Heart right ventricle (tissue), 16 donors: ENCODE measurements around the gene R3HDM4. TPM values are rescaled to one million over a fixed set of nuclear protein-coding genes. Genes with fewer than 3 reads are reported as not detected.

Experiments used
- ATAC-seq, 8 donors: fragments of 200-7000 bp; cut with Tn5 transposase; one replicate each; pipeline ENCODE4 v1.9.1; 2020; ENCODE audit warnings: mild to moderate bottlenecking in 8 of 8, moderate library complexity in 8 of 8, moderate number of reproducible peaks in 1 of 8
- DNase-seq, 2 donors: peaks; one replicate each; pipeline ENCODE4 v3.0.0-alpha.2; 2020
- H3K27ac ChIP-seq, 10 donors: fragments of 200-600 bp; sonication (generic) in 2 of 10; one replicate each; pipeline versions ENCODE4 v1.5.0 to v1.8.0; 2020 to 2022; ENCODE audit warnings: mild to moderate bottlenecking in 3 of 10
- H3K27me3 ChIP-seq, 7 donors: fragments of 200-600 bp; one replicate each; pipeline ENCODE4 v1.8.0; 2021 to 2022; ENCODE audit warnings: mild to moderate bottlenecking in 2 of 7
- H3K36me3 ChIP-seq, 9 donors: fragments of 200-600 bp; sonication (generic) in 1 of 9; one replicate each; pipeline versions ENCODE4 v1.5.0 to v1.8.0; 2020 to 2022; ENCODE audit warnings: mild to moderate bottlenecking in 2 of 9
- H3K4me1 ChIP-seq, 9 donors: fragments of 200-600 bp; sonication (generic) in 1 of 9; one replicate each; pipeline versions ENCODE4 v1.5.0 to v1.8.0; 2020 to 2022; ENCODE audit warnings: mild to moderate bottlenecking in 4 of 9
- H3K4me3 ChIP-seq, 10 donors: fragments of 200-600 bp; sonication (generic) in 2 of 10; one replicate each; pipeline versions ENCODE4 v1.5.0 to v1.8.0; 2020 to 2022; ENCODE audit warnings: mild to moderate bottlenecking in 7 of 10, moderate library complexity in 2 of 10
- H3K9me3 ChIP-seq, 11 donors: fragments of 200-600 bp in 10 of 11; sonication (generic) in 2 of 11; one replicate each; pipeline versions ENCODE4 v1.5.0 to v1.8.0; 2013 to 2022; ENCODE audit warnings: mild to moderate bottlenecking in 2 of 11, control low read depth in 1 of 11, moderate library complexity in 1 of 11
- WGBS, 2 donors: extraction: QIAGEN DNeasy Blood & Tissue Kit; methylation state at CpG; one replicate each; pipeline ENCODE4 v1.1.7; 2013; ENCODE audit warnings: inconsistent platforms in 1 of 2; 5-methylcytosine and 5-hydroxymethylcytosine counted together
- intact Hi-C, 10 donors: fragments of 100-400 bp; cut with DNase I; formaldehyde crosslinking; loops; one replicate each; pipeline versions ENCODE4 v1.11.1 to v1.14.2; 2022
- polyA plus RNA-seq, 2 donors: library from polyadenylated mRNA; stranded (reverse); fragments of 200-250 nt; gene quantifications; one replicate each; pipeline ENCODE4 v1.2.3, GENCODE V29; 2013
- total RNA-seq, 10 donors: library from RNA; stranded (reverse); fragmentation: NEBNext Ultra II Directional in 3 of 10; extraction: Animal tissue kit (Norgen Biotek cat#: 25700) in 3 of 10; gene quantifications; one replicate each; pipeline versions ENCODE4 v1.2.1 to v1.2.4, GENCODE V29; 2021 to 2023
- TF ChIP-seq, protein P1 (sequence below), 9 donors: fragments of 200-600 bp; sonication (generic) in 2 of 9; IDR thresholded peaks; one replicate each; pipeline versions ENCODE4 v1.5.0 to v1.8.0; 2021 to 2022; ENCODE audit warnings: antibody characterized with exemption in 9 of 9, mild to moderate bottlenecking in 5 of 9, moderate library complexity in 1 of 9
- donor health status: Arrhythmogenic right ventricular cardiomyopathy.
- donor health status: ischemic (EF 13 %, LVEDD 7.1; RV severe dilation, severe dysfunction).
- donor health status: healthy with polysubstance abuse.
- donor health status: DM: no; HTN: yes; CAD: no.
- donor health status: DM: no; HTN: no; CAD: no.
- donor health status: ischemic (EF 25% LVEDD 6.9; RV normal size, moderate dysfunction).
- donor health status: ischemic (EF 25% LVEDD 5.7; RV mildly dilated, moderate dysfunction).
- donor health status: healthy.
- donor health status: DM: yes; HTN: yes; CAD: no.
- donor health status: Ischemic cardiomyopathy.
- donor health status: ischemic (EF 35%, LVEDD 5.7; RV mildly dilated, moderate dysfunction).
- donor health status: nonischemic (EF 11% LVEDD 7.7; RV severe dilation, severe dysfunction).
- donor health status: DM: yes; HTN: yes; CAD: no.
- donor health status: PGD.
- donor health status: ischemic (EF 29% LVEDD 5.4; RV normal size, mild dysfunction).
- donor health status: nonischemic (EF 23%, LVEDD 6.1; RV moderate dilation, normal function).

Gene R3HDM4
- total and polyA plus RNA-seq, 12 donors, result 16.3 to 49.8 (median 20.8) TPM

DNA sequence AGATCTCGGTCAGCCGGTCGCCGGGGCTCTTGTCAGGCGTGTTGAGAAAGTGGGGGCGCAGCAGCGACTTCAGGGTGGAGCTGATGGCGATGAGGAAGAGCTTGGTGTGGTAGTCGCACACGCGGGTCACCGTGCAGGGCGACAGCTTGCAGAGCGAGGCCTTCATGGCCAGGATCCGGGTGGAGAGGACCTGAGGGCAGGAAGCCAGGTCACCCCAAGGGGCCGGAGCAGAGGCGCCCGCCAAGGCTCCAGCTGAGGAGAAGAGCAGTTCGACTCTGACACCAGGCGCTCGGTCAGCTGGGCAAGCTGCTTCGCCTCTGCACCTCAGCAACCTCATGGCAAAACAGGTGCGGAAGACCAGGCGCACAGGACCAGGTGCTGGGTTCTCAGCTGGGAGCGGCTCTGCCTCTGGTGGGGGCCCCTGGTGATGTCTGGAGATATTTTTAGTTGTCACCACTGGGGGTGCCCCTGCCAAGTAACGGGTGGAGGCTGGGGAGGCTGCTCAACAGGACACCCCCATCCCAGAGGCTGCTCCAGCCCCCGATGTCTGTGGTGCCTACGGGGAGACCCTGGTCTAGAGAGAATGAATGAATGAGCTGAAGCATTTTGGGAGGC lies 37.6 kb downstream of the R3HDM4 start:
- TF ChIP-seq, protein P1, sequence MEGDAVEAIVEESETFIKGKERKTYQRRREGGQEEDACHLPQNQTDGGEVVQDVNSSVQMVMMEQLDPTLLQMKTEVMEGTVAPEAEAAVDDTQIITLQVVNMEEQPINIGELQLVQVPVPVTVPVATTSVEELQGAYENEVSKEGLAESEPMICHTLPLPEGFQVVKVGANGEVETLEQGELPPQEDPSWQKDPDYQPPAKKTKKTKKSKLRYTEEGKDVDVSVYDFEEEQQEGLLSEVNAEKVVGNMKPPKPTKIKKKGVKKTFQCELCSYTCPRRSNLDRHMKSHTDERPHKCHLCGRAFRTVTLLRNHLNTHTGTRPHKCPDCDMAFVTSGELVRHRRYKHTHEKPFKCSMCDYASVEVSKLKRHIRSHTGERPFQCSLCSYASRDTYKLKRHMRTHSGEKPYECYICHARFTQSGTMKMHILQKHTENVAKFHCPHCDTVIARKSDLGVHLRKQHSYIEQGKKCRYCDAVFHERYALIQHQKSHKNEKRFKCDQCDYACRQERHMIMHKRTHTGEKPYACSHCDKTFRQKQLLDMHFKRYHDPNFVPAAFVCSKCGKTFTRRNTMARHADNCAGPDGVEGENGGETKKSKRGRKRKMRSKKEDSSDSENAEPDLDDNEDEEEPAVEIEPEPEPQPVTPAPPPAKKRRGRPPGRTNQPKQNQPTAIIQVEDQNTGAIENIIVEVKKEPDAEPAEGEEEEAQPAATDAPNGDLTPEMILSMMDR (IDR thresholded peaks at IDR 0.05), result no peak
- peaks cover 0 to 64% (median 20%) of the 10 kb centered on the region in 9 donors for H3K36me3 ChIP-seq
- DNase-seq (no peak), ATAC-seq (no peak)
- H3K27me3 ChIP-seq, result no peaks in the 10 kb centered on the region
- intact Hi-C loops, result no loop called here
- WGBS, 2 donors, result 93 to 95% methylated on average over 28 of the region's 28 CpGs
- no peak overlapping the region for H3K4me3 ChIP-seq
- no peak overlapping the region for H3K27ac ChIP-seq
- H3K9me3 ChIP-seq, result no peaks in the 10 kb centered on the region
- H3K4me1 ChIP-seq, result peaks cover 0 to 15% (median 0%) of the 10 kb centered on the region in 9 donors

DNA sequence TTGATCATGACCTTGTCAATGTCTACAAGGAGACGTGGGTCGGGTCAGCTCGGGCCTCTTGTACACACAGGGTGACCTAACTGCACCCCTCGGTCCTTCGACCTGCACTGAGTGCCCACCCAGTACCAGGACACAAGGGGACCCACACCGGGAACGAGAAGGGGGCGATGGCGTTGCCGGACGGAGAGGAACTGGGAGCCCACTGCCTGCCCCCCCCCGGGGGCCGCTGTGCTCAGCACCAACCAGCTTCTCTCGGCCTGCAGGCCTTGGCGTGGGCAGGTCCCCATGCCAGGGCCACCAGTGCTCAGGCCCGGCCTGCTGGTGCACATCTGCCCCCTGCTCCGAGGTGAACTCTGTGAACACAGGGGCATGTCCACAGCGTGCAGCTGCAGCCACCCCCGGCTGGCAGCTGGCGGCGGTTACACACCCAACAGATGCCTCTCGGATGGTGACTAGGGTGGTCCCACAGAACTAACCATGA lies 39.4 kb downstream of the R3HDM4 start:
- intact Hi-C loops, result loop anchor here in 1 of 10 donors (5.0 kb wide), 1 partner anchor 34 kb away; no protein-coding TSS in a partner anchor
- 94% methylated on average over 22 of the region's 22 CpGs for WGBS, 2 donors
- H3K4me3 ChIP-seq, result no peak overlapping the region
- H3K27ac ChIP-seq, result no peak overlapping the region
- no peak for DNase-seq
- peaks cover 0 to 74% (median 20%) of the 10 kb centered on the region in 9 donors for H3K36me3 ChIP-seq
- peaks cover 0 to 29% (median 3%) of the 10 kb centered on the region in 9 donors for H3K4me1 ChIP-seq
- no peak for ATAC-seq
- no peaks in the 10 kb centered on the region for H3K27me3 ChIP-seq
- no peaks in the 10 kb centered on the region for H3K9me3 ChIP-seq
- TF ChIP-seq, protein P1 (IDR thresholded peaks at IDR 0.05), result no peak

DNA sequence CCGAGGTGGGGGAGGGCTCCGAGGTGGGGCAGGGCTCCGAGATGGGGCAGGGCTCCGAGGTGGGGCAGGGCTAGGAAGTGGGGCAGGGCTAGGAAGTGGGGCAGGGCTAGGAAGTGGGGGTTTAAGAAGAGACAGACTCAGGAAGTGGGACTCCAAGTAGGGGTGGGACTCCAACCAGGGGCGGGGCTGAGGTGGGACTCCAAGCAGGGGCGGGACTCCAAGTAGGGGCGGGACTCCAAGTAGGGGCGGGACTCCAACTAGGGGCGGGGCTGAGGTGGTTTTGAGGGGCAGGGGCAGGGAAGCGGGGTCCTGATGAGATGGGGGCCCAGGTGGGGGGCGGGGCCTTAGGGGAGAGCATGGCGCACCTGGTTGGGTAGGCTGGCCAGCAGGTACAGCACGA lies 39.9 kb downstream of the R3HDM4 start:
- no peak for ATAC-seq
- no peak for DNase-seq
- Histone ChIP-seq H3K4me1 (peaks cover 0 to 34% (median 8%) of the 10 kb centered on the region in 9 donors), H3K4me3 (no peak overlapping the region), H3K27me3 (no peaks in the 10 kb centered on the region), H3K36me3 (peaks cover 0 to 79% (median 24%) of the 10 kb centered on the region in 9 donors), H3K9me3 (no peaks in the 10 kb centered on the region), H3K27ac (no peak overlapping the region)
- WGBS, 2 donors, result 90 to 95% methylated on average over 9 to 13 of the region's 13 CpGs
- intact Hi-C loops, result loop anchor here in 1 of 10 donors (5.0 kb wide), 1 partner anchor 34 kb away; no protein-coding TSS in a partner anchor
- TF ChIP-seq, protein P1 (IDR thresholded peaks at IDR 0.05), result no peak

DNA sequence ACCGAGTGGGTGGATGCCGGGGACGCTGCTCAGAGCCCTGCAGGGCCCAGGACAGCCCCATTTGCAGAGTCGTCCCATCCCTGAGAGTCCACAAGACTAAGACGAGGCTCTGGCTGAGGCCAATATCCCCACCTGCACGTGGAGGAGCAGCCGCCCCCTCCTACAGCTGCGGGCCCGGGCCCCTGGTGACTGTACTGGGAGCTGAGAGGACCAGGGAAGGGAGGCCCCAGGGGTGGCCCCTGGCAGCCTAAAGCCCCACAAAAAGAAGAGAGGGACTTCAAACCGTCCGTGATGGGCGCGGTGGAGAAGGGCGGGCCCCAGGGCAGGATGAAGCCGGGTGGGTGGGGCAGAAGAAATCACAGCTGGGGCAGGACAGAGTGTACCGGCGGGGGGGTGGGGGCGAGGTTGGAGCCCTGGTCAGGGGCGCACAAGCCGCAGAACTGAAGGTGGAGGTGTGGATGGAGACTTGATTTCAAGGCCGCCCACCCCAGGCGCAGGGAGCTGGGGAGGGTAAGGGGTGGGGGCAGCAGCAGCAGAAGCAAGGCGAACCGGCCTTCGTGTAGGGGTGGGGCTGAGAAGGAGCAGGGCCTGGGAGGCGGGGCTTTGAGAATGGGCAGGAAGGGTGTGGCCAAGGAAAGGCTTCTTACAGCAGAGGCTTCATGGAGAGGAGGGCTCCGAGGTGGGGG lies 40.6 kb downstream of the R3HDM4 start:
- intact Hi-C loops, result loop anchor here in 1 of 10 donors (5.0 kb wide), 1 partner anchor 35 kb away; no protein-coding TSS in a partner anchor
- H3K27ac ChIP-seq, result peak overlapping the region in 2 of 10 donors; percentile 52 to 71

More for the DNA sequence above, 40.6 kb downstream of the R3HDM4 start:
- peak in 3 of 8 donors; percentile 20 to 37 (median 35) for ATAC-seq
- H3K27me3 ChIP-seq, result no peaks in the 10 kb centered on the region
- TF ChIP-seq, protein P1 (IDR thresholded peaks at IDR 0.05), result no peak
- H3K4me3 ChIP-seq, result peak overlapping the region in 1 of 10 donors; percentile 18
- peak in 1 of 2 donors; percentile 50 for DNase-seq
- WGBS, 2 donors, result 82 to 83% methylated on average over 26 to 27 of the region's 27 CpGs
- H3K9me3 ChIP-seq, result no peaks in the 10 kb centered on the region
- peaks cover 0 to 85% (median 24%) of the 10 kb centered on the region in 9 donors for H3K36me3 ChIP-seq
- H3K4me1 ChIP-seq, result peaks cover 0 to 40% (median 8%) of the 10 kb centered on the region in 9 donors
